Common myeloid progenitor, CD34-positive (primary cell): Measurements from ENCODE around the gene TUBA4A.
A peak's percentile ranks its signal among the peaks of the same experiment; 100 is the strongest.

Source experiments
- CTCF ChIA-PET: fragments of 350-600 bp; sonication (Branson Sonifier 250); formaldehyde crosslinking; loops from one replicate; lab custom pipeline; 2021; ENCODE audit warnings: antibody characterized with exemption; lab: Charles Lee
- POLR2A ChIA-PET: fragments of 350-600 bp; sonication (Branson Sonifier 250); formaldehyde crosslinking; loops from one replicate; lab custom pipeline; 2021; ENCODE audit warnings: antibody characterized with exemption; lab: Charles Lee
- DNase-seq, 3 donors: peaks; one replicate each; pipeline versions ENCODE4 v3.0.0 to v3.0.0-alpha.2; 2013
- H3K27ac ChIP-seq, 2 experiments: 1 replicate in 1 of 2; 2 replicates in 1 of 2; pipeline ENCODE4 v1.7.0; 2013; ENCODE audit warnings: inconsistent platforms in 2 of 2, low read length in 2 of 2, mild to moderate bottlenecking in 2 of 2, low read depth in 1 of 2, moderate library complexity in 1 of 2; ENCODE audit not compliant: severe bottlenecking in 2 of 2, insufficient read depth in 1 of 2, poor library complexity in 1 of 2
- H3K27me3 ChIP-seq, 5 experiments: replicated peaks in 2 of 5; 1 replicate in 3 of 5; 2 replicates in 2 of 5; pipeline versions ENCODE4 v1.6.1 to v1.7.0; 2013; ENCODE audit warnings: low read length in 4 of 5, mild to moderate bottlenecking in 2 of 5, moderate library complexity in 2 of 5, inconsistent platforms in 1 of 5; ENCODE audit not compliant: insufficient read depth in 5 of 5, control insufficient read depth in 4 of 5
- H3K36me3 ChIP-seq, 4 experiments: 1 replicate in 2 of 4; 2 replicates in 2 of 4; pipeline versions ENCODE4 v1.6.1 to v1.7.0; 2013; ENCODE audit warnings: low read length in 3 of 4, control low read depth in 1 of 4, mild to moderate bottlenecking in 1 of 4; ENCODE audit not compliant: control insufficient read depth in 4 of 4, insufficient read depth in 4 of 4
- H3K4me1 ChIP-seq, 4 experiments: 1 replicate in 3 of 4; 2 replicates in 1 of 4; pipeline versions ENCODE4 v1.6.1 to v1.7.1; 2013; ENCODE audit warnings: low read length in 3 of 4, mild to moderate bottlenecking in 3 of 4, control low read depth in 1 of 4, inconsistent platforms in 1 of 4, moderate library complexity in 1 of 4; ENCODE audit not compliant: control insufficient read depth in 4 of 4, insufficient read depth in 4 of 4; ENCODE audit errors: control extremely low read depth in 1 of 4
- H3K4me3 ChIP-seq, 7 experiments: 1 replicate in 4 of 7; 2 replicates in 3 of 7; pipeline versions ENCODE4 v1.5.1 to v1.7.0; 2013; ENCODE audit warnings: mild to moderate bottlenecking in 7 of 7, low read length in 6 of 7, moderate library complexity in 6 of 7, inconsistent platforms in 2 of 7, low read depth in 2 of 7, control low read depth in 1 of 7; ENCODE audit not compliant: insufficient read depth in 4 of 7, control insufficient read depth in 1 of 7; ENCODE audit errors: extremely low read depth in 1 of 7
- H3K9me3 ChIP-seq, 5 experiments: 1 replicate in 4 of 5; 2 replicates in 1 of 5; pipeline versions ENCODE4 v1.6.1 to v1.7.1; 2013; ENCODE audit warnings: low read length in 4 of 5, mild to moderate bottlenecking in 2 of 5, inconsistent platforms in 1 of 5, low read depth in 1 of 5, moderate library complexity in 1 of 5; ENCODE audit not compliant: control insufficient read depth in 4 of 5, insufficient read depth in 2 of 5; ENCODE audit errors: control extremely low read depth in 1 of 5
- WGBS: methylation state at CpG from one replicate; pipeline ENCODE4 v1.1.5; 2013; ENCODE audit not compliant: insufficient coverage; 5-methylcytosine and 5-hydroxymethylcytosine counted together

TUBA4A gene

GRCh38 chr2:219296631-219297391 lies 43.1 kb upstream of the TUBA4A start:
- 96% methylated on average over 22 of the region's 25 CpGs for WGBS
- Histone ChIP-seq H3K9me3 (no peaks in the 10 kb centered on the region), H3K36me3 (no peaks in the 10 kb centered on the region), H3K4me3 (no peak overlapping the region), H3K27ac (no peak overlapping the region), H3K4me1 (peaks cover 0 to 14% (median 14%) of the 10 kb centered on the region in 4 experiments), H3K27me3 (peaks cover 0 to 31% (median 19%) of the 10 kb centered on the region in 5 experiments)
- CTCF ChIA-PET: interaction anchor here (1.2 to 14.8 kb wide), 7 partner anchors 17 to 140 kb away, joined by 3 to 381 read pairs (median 7); partner anchors contain the start of genes ANKZF1, ATG9A, DNAJB2 and NHEJ1
- POLR2A ChIA-PET: no interaction called here
- DNase-seq: no peak

DNA sequence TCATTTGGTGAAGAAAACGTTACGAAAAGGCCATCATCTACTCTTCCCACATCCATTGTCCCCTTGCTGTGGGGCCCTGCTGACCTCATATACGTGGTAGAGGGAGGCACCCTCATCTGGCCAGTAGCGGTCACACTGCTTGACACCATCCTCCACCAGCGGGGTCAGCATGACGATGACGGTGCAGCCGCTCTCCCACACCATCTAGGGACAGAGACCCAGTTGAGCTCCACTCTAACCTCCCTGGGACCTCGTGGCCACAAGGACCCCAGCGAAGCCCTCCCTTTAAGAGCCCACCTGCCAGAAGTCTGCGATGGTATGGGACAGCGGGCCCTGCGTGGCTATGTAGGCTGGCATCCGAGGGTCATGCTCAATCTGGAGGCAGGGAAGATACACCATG lies 42.4 kb upstream of the TUBA4A start:
- Histone ChIP-seq H3K36me3 (no peaks in the 10 kb centered on the region), H3K4me3 (no peak overlapping the region), H3K9me3 (no peaks in the 10 kb centered on the region), H3K27me3 (peaks cover 0 to 24% (median 13%) of the 10 kb centered on the region in 5 experiments), H3K4me1 (peaks cover 0 to 14% (median 14%) of the 10 kb centered on the region in 4 experiments), H3K27ac (no peak overlapping the region)
- ChIA-PET POLR2A (no interaction called here), CTCF (interaction anchor here (1.3 to 14.8 kb wide), 16 partner anchors 18 to 246 kb away, joined by 3 to 381 read pairs (median 5); partner anchors contain the start of genes ANKZF1, ATG9A, CNPPD1 and DNAJB2)
- DNase-seq: no peak
- 93% methylated on average over 14 of the region's 14 CpGs for WGBS

- no peaks in the 10 kb centered on the region for H3K9me3 ChIP-seq
- 3% methylated on average over 57 of the region's 67 CpGs for WGBS
- H3K27me3 ChIP-seq: peaks cover 0 to 9% (median 5%) of the 10 kb centered on the region in 5 experiments
- DNase-seq: peak; percentile 86 to 88 (median 87)
- H3K36me3 ChIP-seq: no peaks in the 10 kb centered on the region
- POLR2A ChIA-PET: interaction anchor here (0.7 to 1.7 kb wide), 5 partner anchors 15 to 65 kb away, joined by 3 to 12 read pairs (median 3); partner anchors contain the start of genes ANKZF1, ATG9A, DNAJB2 and GLB1L
- H3K4me1 ChIP-seq: peaks cover 0 to 14% (median 14%) of the 10 kb centered on the region in 4 experiments
- H3K4me3 ChIP-seq: peak overlapping the region; percentile 28 to 81 (median 62)
- CTCF ChIA-PET: interaction anchor here (0.6 to 14.8 kb wide), 44 partner anchors 10 to 384 kb away, joined by 3 to 381 read pairs (median 4); partner anchors contain the start of genes ABCB6, ANKZF1, ATG9A and CNPPD1
- H3K27ac ChIP-seq: peak overlapping the region; percentile 46 to 80
Measured at GRCh38 chr2:219294356-219295351, 40.9 kb upstream of the TUBA4A start.

DNA sequence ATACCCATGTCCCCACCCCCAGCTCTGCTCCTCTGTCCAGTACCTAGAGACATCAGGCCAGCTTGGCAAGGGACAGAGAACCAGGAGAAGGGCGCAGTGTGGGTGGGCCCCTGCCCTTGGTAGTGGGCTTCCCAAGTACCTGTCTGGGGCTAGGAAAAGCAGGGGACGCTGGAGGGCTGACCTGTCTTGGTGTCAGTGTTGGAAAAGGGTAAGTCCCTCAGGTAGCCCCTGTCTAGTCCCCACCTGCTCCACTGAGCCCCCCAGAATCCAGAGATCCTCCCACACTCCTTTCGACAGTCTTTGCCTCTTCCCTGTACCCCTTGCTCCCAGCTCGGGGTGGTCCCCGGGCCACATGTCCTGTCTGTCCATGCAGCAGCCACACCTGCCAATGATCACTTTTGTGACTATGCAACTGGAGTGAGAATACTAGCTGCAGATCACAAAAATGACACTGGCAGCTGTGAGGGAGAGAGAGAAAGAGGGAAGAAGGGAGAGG lies 40.1 kb upstream of the TUBA4A start:
- 97% methylated on average over 3 of the region's 5 CpGs for WGBS
- ChIA-PET POLR2A (interaction anchor here (1.2 to 1.7 kb wide), 2 partner anchors 14 to 15 kb away, joined by 3 to 12 read pairs; partner anchors contain the start of gene DNAJB2), CTCF (interaction anchor here (0.7 to 14.8 kb wide), 10 partner anchors 15 to 137 kb away, joined by 3 to 381 read pairs (median 4); partner anchors contain the start of genes DNAJB2 and NHEJ1)
- Histone ChIP-seq H3K27me3 (peaks cover 0 to under 1% (median 0%) of the 10 kb centered on the region in 5 experiments), H3K36me3 (no peaks in the 10 kb centered on the region), H3K27ac (no peak overlapping the region), H3K4me1 (peaks cover 0 to 14% (median 13%) of the 10 kb centered on the region in 4 experiments), H3K9me3 (no peaks in the 10 kb centered on the region), H3K4me3 (peak overlapping the region in 1 of 7 experiments; percentile 81)
- DNase-seq: no peak

DNA sequence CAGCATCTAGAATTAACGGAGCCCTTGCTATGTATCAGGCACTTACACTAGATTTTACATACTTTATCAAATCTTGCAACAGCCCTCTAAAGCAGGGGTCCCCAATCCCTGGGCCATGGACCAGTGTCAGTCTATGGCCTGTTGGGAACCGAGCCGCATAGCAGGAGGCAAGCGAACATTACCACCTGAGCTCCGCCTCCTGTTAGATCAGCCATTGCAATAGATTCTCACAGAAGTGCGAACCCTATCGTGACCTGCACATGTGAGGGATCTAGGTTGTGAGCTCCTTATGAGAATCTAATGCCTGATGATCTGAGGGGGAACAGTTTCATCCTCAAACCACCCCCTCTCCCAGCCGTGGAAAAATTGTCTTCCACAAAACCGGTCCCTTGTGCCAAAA lies 38.9 kb upstream of the TUBA4A start:
- Histone ChIP-seq H3K4me1 (peaks cover 0 to 14% (median 13%) of the 10 kb centered on the region in 4 experiments), H3K36me3 (no peaks in the 10 kb centered on the region), H3K27me3 (no peaks in the 10 kb centered on the region), H3K9me3 (no peaks in the 10 kb centered on the region), H3K27ac (no peak overlapping the region), H3K4me3 (no peak overlapping the region)
- DNase-seq: no peak
- whole genome bisulfite sequencing: 96% methylated on average over 8 of the region's 9 CpGs
- POLR2A ChIA-PET: interaction anchor here (1.2 kb wide), 1 partner anchor 13 kb away, joined by 3 read pairs; the partner anchor contains the start of gene DNAJB2
- CTCF ChIA-PET: interaction anchor here (0.7 to 14.8 kb wide), 6 partner anchors 14 to 135 kb away, joined by 3 to 381 read pairs (median 16); partner anchors contain the start of genes DNAJB2 and NHEJ1

GRCh38 chr2:219291910-219292490 lies 38.3 kb upstream of the TUBA4A start:
- Histone ChIP-seq H3K4me1 (peaks cover 0 to 14% (median 13%) of the 10 kb centered on the region in 4 experiments), H3K27me3 (no peaks in the 10 kb centered on the region), H3K36me3 (no peaks in the 10 kb centered on the region), H3K9me3 (no peaks in the 10 kb centered on the region), H3K4me3 (no peak overlapping the region), H3K27ac (no peak overlapping the region)
- CTCF ChIA-PET: interaction anchor here (0.7 to 14.8 kb wide), 7 partner anchors 13 to 135 kb away, joined by 3 to 381 read pairs (median 5); partner anchors contain the start of genes DNAJB2 and NHEJ1
- 91% methylated on average over 3 of the region's 4 CpGs for WGBS
- DNase-seq: no peak
- POLR2A ChIA-PET: no interaction called here
